Measurements from ENCODE around the gene MARCHF11.

Gene MARCHF11

GRCh38 chr5:16051246-16051755 lies 128.3 kb downstream of the MARCHF11 start:
- DNase-seq (ENCODE audit: low spot score): no peak

- no peak for DNase-seq (ENCODE audit: low spot score)
These were observed 129.2 kb downstream of the MARCHF11 start for GRCh38 chr5:16050414-16050813.

- no peak for DNase-seq (ENCODE audit: low spot score)
These were observed 129.8 kb downstream of the MARCHF11 start for GRCh38 chr5:16049761-16050160.

GRCh38 chr5:16048132-16048531 lies 131.5 kb downstream of the MARCHF11 start:
- no peak for DNase-seq (ENCODE audit: low spot score)

- DNase-seq (ENCODE audit: low spot score): no peak
These were observed 136.1 kb downstream of the MARCHF11 start for GRCh38 chr5:16043349-16043965.

- no peak for DNase-seq (ENCODE audit: low spot score)
These were observed 142.3 kb downstream of the MARCHF11 start for GRCh38 chr5:16037121-16037845.

GRCh38 chr5:16034319-16035001 lies 145.1 kb downstream of the MARCHF11 start:
- no peak for DNase-seq (ENCODE audit: low spot score)

GRCh38 chr5:16033187-16033925 lies 146.2 kb downstream of the MARCHF11 start:
- no peak for DNase-seq (ENCODE audit: low spot score)

- no peak for DNase-seq (ENCODE audit: low spot score)
These were observed 150.9 kb downstream of the MARCHF11 start for GRCh38 chr5:16028708-16029107.

GRCh38 chr5:16025681-16026080 lies 153.9 kb downstream of the MARCHF11 start:
- DNase-seq (ENCODE audit: low spot score): no peak

- no peak for DNase-seq (ENCODE audit: low spot score)
These were observed 160.6 kb downstream of the MARCHF11 start for GRCh38 chr5:16018970-16019369.

- DNase-seq (ENCODE audit: low spot score): no peak
These were observed 161.9 kb downstream of the MARCHF11 start for GRCh38 chr5:16017720-16018119.

All from hepatic stellate cell (primary cell).